Amniotic stem cell (primary cell): ENCODE results near the gene ARR3.
"Not testable (repeated sequence)": the region's sequence is repeated elsewhere in the genome, so short reads cannot be mapped to it uniquely, and the experiment has no call there.

Experiments used
- DNase-seq: peaks from one replicate; lab custom pipeline; 2025; lab: John Stamatoyannopoulos, UW

ARR3 gene

DNA sequence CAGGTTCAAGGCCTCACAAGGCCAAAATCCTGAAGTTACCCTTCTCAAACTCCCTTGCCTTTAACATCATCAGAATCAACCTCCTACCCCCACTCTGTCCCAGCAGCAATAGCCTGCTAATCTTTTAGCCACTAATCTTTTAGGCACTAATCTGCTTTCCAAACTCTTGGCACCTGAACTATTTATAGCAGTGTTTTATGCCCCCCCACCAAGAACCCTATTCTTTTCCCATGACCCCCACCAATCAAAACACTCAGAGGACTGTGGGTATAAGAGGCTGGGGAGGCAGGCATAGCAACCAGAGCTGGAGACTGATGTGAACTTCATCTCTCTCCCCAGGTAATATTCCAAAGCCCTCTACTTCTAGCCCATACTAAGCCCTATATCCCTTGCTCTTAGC, at the start of gene ARR3:
Gene ARR3, plus strand, starts transcription at position 301 of the 400 bp plus-strand sequence. CDS start 1,052 bp downstream, outside the sequence.
- DNase-seq = no peak

GRCh38 chrX:70219938-70220764, 48.0 kb upstream of the ARR3 start:
- DNase-seq = no peak

DNA sequence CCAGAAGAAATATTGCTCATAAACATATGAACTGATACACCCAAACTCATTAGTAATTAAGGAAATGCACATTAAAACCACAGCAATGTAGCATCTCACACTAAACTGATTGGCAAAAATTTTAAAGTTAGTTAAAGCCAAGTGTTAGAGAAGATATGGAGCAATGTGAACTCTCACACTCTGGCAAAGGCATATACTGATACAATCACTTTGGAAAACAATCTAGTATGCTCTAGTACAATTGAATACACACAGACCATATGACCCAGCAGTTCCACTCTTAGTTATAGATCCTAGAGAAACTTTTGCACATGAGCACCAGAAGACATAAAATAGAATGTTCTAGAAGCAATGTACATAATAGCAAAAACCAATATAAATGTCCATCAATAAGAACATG, 42.1 kb upstream of the ARR3 start:
- DNase-seq = no peak

DNA sequence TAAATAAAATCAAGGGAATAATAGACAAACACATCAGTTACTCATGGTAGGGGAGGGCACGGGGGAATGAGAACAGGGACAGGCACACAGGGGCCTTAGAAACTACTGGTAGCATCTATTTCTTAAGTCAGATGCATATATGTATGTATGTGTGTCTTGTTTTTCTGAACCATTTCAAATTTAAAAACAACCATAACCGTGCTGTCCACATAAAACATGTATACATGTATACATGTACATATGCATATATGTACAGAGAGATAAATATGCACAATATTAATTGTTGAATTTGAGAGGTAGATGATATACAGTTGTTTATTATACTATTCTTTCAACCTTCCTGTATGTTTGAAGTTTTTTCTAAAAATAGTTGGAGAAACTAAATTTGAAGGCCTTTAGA, 41.4 kb upstream of the ARR3 start:
- no peak for DNase-seq

- DNase-seq = no peak
Observed at GRCh38 chrX:70231666-70232065, 36.5 kb upstream of the ARR3 start.

DNA sequence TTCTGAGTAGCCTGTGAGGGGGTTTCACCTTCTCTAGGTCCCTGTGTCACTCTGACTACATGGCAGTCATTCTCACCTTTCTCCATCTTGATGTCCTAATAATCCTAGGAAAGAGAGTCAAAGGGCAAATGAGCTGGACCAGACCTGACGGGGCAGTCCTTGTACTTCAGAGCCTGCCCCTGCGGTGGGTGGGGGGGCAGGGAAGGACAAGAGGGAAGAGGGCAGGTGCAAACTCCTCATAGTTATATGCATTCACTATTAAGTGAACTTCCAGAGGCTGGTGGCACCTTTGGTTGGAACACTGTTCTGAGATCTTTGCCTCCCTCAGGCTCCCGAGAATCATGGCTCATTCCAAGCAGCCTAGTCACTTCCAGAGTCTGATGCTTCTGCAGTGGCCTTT, 33.8 kb upstream of the ARR3 start, which contains the start of gene AWAT1:
Gene AWAT1, plus strand, starts transcription at position 301 of the 400 bp plus-strand sequence. Its CDS starts 41 bp downstream, at position 342.
- DNase-seq = no peak

- no peak for DNase-seq
Observed at GRCh38 chrX:70240751-70241150, 27.4 kb upstream of the ARR3 start.

- no peak for DNase-seq
Observed at GRCh38 chrX:70241501-70241900, 26.6 kb upstream of the ARR3 start.

- not testable (repeated sequence) for DNase-seq
Observed at GRCh38 chrX:70243601-70244000, 24.5 kb upstream of the ARR3 start.

DNA sequence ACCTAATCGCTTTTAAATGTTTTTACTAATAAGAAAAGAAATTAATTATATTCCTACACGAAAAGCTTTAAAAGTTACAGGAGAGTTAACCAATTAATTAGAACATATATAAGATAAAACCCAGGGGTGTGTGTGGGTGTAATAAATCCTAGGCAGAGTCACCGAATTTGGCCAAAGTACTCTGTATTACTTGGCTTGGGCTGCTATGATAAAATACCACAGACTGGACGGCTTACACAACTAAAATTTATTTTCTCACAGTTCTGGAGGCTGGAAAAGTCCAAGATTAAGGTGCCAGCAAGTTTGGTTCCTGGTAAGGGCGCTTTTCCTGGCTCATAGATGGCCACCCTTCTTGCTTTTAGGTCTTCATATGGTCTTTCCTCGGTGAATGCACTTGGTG, 23.3 kb upstream of the ARR3 start:
- no peak for DNase-seq

GRCh38 chrX:70247252-70247651, 20.9 kb upstream of the ARR3 start:
- no peak for DNase-seq

- DNase-seq = no peak
Observed at GRCh38 chrX:70252491-70252890, 15.6 kb upstream of the ARR3 start.

DNA sequence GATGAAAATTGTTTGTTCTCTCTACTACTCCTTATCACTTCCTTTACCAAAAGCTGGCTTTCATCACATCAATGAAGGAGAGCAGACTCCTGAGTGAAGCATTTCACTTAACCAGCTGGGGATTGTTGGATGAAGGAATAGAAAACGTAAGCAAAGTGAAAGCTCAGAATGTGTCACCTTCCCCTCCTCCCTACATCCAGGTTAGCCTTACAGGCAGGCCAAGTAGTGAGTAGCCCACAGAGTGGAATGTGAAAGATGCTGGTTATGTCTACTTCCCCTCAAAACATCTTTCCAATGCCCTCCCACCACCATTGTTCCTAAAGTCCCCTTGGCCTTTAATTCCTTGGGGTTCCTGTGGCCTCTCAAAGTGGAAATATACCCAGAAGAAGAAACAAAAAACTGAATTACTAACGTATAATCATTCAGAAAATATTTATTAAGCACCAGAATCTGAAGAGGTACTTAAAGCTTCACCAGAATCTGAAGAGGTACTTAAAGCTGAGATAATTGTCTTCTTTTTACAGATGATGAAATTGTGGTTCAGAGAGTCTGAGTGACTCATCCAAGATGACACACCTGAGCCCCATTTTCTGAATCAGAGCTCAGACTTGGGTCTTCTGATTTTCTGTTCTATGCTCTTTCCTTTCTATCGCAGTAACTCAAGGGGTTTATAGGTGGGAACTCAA, 14.6 kb upstream of the ARR3 start:
- no peak for DNase-seq

- DNase-seq = no peak
Observed at GRCh38 chrX:70254063-70254400, 14.1 kb upstream of the ARR3 start.

GRCh38 chrX:70254909-70255308, 13.2 kb upstream of the ARR3 start:
- DNase-seq = no peak

DNA sequence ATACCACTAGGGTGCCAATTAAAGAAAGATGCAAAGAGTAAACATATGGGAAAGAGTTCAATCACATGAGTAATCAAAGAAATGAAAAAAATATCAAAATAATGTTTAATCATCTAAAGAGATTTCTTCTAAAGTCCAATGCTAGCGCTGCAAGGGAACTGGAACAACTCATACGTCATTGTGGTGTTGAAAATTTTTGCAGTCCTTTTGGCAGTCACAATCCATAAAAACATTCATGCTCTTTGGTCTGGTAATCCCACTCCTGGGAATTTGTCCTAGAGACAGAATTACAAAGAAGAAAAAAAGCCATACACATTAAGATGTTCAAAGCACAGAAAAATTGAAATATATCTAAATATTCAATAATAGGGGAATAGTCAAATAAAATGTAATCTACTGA, 12.7 kb upstream of the ARR3 start:
- no peak for DNase-seq

DNA sequence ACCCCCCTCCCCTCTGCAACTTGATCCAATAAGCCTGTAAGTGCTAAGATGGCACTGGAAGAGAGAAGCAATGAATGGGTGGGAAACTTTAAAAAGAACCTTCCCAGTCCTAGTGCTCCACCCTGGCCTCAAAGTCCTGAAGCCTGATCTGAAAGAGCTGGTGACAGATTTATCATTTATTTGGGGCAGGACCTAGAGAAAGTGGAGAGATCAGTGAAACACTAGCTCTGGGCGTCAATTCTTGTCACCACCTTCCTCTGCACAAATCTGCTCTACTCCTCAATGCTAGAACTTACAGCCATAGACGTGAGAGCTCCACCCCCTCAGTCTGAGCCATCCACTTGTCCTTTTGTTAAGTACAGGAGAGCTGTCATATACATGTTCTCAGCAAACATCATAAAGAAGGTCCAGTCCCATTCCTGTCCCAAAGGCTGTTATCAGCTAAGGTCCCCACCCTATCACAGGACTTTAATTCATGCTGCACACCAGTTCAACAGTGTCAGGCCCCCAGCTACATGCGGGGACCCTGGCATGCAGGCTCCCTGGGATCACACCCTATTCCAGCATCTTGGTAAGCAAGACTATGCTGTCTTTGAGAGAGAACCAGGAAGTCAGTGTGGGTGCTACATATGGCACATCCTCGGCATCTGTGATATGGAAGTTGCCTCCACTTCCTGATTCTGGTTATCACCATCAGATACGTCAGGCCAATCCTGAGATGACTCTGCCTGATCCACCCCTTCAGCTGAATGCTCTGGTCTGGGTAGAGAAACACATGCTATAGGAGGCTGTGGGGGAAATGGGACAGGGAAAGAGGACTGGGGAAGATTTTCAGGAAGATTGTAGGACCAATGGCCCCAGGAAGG, 10.5 kb upstream of the ARR3 start:
- DNase-seq = no peak

DNA sequence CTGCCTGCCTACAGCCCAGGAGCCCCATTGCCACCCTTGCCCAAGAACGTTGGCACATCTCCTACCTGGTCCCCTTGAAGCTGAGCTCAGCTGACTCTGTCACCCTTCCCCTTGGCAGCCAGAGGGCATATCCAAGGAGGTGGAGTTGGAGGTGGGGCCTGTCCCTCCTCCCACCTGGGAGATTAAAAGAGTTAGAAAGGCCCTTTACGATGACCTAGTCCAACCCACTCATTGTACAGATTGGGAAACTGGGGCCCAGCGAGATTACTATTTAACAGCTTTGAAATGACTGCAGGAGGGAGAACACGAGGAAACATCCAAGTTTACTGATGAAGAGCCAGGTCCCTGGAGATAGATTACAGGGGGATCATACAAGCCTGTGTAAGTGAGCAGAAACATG, 8.0 kb upstream of the ARR3 start, which contains the start of gene P2RY4:
Gene P2RY4, minus strand, starts transcription at position 101 of the 400 bp plus-strand sequence. CDS start 580 bp downstream, outside the sequence.
- DNase-seq = no peak

- no peak for DNase-seq
Observed at GRCh38 chrX:70262952-70263567, 5.1 kb upstream of the ARR3 start.

DNA sequence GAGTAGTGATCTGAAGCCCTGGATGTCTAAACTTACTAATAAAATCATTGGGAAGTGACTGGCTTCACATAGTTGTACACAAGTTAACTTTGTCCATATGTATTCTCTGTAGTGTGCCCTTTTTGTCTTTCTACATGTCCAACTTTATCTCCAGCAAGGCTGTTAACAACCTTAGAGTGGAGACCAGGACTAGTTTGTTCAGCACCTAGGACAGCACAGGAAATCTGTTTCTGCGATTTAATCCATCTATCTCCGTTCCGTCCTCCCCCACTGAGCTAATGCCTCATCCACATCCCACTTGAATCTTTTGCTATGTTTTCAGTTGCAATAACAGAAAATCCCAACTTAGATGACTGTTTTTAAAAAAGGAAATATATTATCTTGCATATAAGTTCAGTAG, 3.4 kb upstream of the ARR3 start:
- DNase-seq = no peak

DNA sequence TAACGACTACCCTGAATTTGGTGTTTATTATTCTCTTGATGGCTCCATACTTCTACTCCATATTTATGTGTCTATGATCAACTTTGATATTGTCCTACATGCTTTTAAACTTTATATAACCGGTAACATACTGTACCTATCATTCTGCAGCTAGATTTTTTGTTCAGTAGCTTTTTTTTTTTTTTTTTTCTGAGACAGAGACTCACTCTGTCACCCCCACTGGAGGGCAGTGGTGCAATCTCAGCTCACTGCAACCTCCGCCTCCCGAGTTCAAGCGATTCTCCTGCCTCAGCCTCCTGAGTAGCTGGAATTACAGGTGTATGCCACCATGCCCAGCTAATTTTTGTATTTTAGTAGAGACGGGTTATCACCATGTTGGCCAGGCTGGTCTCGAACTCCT, 5.9 kb downstream of the ARR3 start:
- DNase-seq = not testable (repeated sequence)

DNA sequence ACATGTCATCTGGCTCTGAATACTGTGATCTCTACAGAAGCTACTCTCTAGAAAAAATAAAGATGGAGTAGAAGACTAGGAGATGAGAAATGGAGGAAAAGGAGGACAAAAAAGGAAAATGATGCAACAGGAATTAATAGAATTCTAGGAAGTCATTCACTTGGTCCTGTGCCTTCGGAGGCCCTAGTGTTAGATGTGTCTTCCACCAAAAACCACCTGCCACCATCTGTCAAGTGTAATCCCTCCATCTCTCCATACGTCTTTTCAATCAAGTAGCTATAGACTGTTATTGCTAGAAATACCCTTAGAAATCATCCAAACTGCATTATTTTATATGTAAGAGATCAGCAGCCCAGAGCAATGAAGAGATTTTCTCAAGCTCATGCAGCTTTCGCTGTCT, 10.9 kb downstream of the ARR3 start:
- no peak for DNase-seq
